ENCODE data around the gene TUT7. TPM values are rescaled to one million over a fixed set of nuclear protein-coding genes. Genes with fewer than 3 reads are reported as not detected.

The TUT7 gene
- total RNA-seq, 4 donors from 2014 or later, result 21.5 to 50.6 (median 29.6) TPM

DNA sequence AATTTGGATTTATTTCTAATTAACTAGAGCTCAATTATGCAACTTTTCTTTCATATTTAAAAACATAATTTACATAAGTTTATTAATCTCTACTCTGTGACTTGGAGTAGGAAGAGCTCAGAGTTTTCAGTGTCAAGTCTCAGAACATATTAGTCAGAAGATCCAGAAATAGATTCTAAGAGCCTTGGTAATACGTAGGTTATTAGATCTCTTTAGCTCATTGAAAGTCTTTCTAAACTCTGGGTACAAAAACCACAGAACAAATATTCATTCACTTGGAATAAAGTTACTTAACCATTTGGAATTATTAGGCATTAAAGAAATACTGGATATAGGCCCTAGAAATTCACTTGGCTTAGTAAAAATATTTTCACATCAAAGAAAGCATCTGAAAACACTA lies 45.5 kb downstream of the TUT7 start:
- Histone ChIP-seq H3K27me3 (no peaks in the 10 kb centered on the region), H3K36me3 (peaks cover 3 to 94% of the 10 kb centered on the region in 2 donors), H3K27ac (no peak overlapping the region), H3K9me3 (no peaks in the 10 kb centered on the region), H3K4me1 (no peaks in the 10 kb centered on the region), H3K4me3 (no peak overlapping the region)
- TF ChIP-seq POLR2AphosphoS5 (IDR thresholded peaks at IDR 0.05) (no peak), POLR2A (IDR thresholded peaks at IDR 0.05) (no peak)
- 54 to 71% methylated on average over 1 of the region's 1 CpG for WGBS, 2 donors (ENCODE audit: low coverage in 1 of 2)
- ATAC-seq, result no peak

DNA sequence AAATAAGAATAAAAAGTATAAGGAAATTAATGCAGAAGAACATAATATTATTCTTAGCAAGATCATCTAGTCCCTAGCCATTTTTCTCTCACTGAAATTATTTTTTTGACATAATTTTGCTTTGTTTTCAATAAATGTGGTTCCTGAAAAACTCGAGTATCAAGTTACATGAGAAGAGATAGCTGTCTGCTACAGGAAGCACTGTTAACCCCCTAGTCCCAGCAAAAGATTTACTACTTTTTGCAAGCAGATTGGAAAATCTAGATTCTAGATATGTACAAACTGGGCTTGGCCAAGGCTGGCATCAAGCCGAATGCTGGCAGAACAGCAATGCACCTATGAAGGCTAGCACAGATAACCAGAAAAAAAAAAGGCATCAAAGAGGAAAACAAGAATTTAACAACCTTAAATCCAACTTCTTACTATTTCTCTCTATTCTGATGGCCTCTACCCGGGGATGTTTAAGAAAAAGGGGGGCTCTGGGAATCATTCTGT lies 49.9 kb downstream of the TUT7 start:
- no peak for ATAC-seq
- no peaks in the 10 kb centered on the region for H3K9me3 ChIP-seq
- 20 to 45% methylated on average over 2 to 3 of the region's 3 CpGs for WGBS, 2 donors (ENCODE audit: low coverage in 1 of 2)
- no peak overlapping the region for H3K27ac ChIP-seq
- TF ChIP-seq CTCF (IDR thresholded peaks at IDR 0.05) (no peak), EP300 (IDR thresholded peaks at IDR 0.05) (no peak), POLR2AphosphoS5 (IDR thresholded peaks at IDR 0.05) (no peak), POLR2A (IDR thresholded peaks at IDR 0.05) (no peak)
- peaks cover 14 to 100% of the 10 kb centered on the region in 2 donors for H3K36me3 ChIP-seq
- no peaks in the 10 kb centered on the region for H3K4me1 ChIP-seq
- no peaks in the 10 kb centered on the region for H3K27me3 ChIP-seq
- H3K4me3 ChIP-seq, result no peak overlapping the region

DNA sequence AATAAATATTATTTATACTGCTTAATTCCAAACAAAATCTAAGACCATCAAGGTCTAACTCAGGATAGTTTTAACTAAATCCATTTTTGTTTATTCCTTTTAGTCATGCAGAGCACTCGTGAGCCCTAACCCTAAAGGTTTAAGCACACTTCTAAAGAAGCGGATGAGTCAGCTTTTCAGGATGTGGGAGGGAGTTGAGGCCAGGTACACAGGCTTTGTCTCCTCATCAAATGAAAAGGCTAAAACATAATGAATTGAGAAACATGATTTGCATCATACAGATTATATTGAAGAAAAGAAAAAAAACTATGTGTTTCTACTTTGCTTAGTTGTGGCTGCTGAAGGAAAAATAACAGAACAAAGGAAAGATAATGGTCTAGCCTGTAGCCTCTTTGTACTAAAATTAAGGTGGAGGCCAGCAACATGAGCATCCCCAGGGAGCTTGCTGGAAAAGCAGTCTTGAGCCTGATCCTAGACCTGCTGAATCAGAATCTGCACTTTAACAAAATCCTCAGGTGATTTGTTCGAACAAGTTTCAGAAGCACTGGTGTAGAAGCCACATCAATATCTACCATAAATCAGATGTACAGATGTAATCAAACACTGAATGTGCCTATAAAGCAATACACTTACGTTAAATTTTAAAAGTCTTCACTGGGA lies 50.8 kb downstream of the TUT7 start:
- no peak overlapping the region for H3K27ac ChIP-seq

DNA sequence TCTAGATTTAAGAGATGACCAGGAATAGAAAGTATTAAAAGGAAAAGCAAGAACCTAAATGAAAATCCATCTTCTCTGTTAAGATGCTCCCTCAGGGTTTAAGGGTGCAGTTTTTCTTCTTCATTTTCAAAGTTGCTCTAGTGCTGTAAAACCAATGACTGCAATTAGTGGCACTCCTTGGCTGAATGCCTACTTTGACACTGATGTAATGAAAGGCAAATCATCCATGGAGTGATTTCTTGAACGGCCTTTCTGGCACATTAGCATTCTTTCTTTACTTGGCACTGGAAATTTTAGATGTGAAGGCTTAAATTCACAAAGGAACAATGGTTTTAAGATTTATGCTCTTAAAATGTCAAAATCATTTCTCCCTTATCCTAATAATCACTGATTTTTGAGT lies 52.5 kb downstream of the TUT7 start:
- H3K4me3 ChIP-seq, result no peak overlapping the region
- WGBS, 2 donors (ENCODE audit: low coverage in 1 of 2), result 67 to 100% methylated on average over 1 of the region's 1 CpG
- H3K36me3 ChIP-seq, result peaks cover 14 to 100% of the 10 kb centered on the region in 2 donors
- no peaks in the 10 kb centered on the region for H3K27me3 ChIP-seq
- no peaks in the 10 kb centered on the region for H3K4me1 ChIP-seq
- TF ChIP-seq POLR2AphosphoS5 (IDR thresholded peaks at IDR 0.05) (no peak), POLR2A (IDR thresholded peaks at IDR 0.05) (no peak), EP300 (IDR thresholded peaks at IDR 0.05) (no peak), CTCF (IDR thresholded peaks at IDR 0.05) (no peak)
- ATAC-seq, result no peak
- no peak overlapping the region for H3K27ac ChIP-seq
- H3K9me3 ChIP-seq, result no peaks in the 10 kb centered on the region

More for the DNA sequence above, 50.8 kb downstream of the TUT7 start:
- no peaks in the 10 kb centered on the region for H3K27me3 ChIP-seq
- no peak for ATAC-seq
- H3K9me3 ChIP-seq, result no peaks in the 10 kb centered on the region
- H3K4me3 ChIP-seq, result no peak overlapping the region
- WGBS, 2 donors (ENCODE audit: low coverage in 1 of 2), result 69 to 74% methylated on average over 3 to 4 of the region's 4 CpGs
- H3K36me3 ChIP-seq, result peaks cover 14 to 100% of the 10 kb centered on the region in 2 donors
- no peak for TF ChIP-seq EP300 (IDR thresholded peaks at IDR 0.05)
- no peak for TF ChIP-seq POLR2A (IDR thresholded peaks at IDR 0.05)
- no peak for TF ChIP-seq CTCF (IDR thresholded peaks at IDR 0.05)
- no peak for TF ChIP-seq POLR2AphosphoS5 (IDR thresholded peaks at IDR 0.05)
- H3K4me1 ChIP-seq, result no peaks in the 10 kb centered on the region

DNA sequence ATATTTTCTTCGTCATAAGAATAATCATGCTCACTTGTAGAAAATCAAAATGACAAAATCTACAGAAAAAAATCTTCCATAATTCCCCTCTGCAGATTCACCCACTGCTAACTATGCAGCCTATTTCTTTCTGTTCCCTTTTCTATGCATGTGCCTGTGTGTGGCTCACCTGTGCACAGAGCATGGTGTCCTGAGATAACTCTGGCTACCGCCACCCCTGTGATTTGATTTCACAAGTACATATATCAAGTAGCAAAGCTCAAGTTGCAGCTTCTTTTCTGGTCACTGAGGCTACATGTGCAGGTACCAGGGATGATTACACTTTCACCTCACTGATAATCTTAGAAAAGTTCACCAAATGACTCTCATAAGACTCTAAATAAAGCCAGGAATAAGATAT lies 53.5 kb downstream of the TUT7 start:
- Histone ChIP-seq H3K4me1 (no peaks in the 10 kb centered on the region), H3K27me3 (no peaks in the 10 kb centered on the region), H3K9me3 (no peaks in the 10 kb centered on the region), H3K4me3 (no peak overlapping the region), H3K27ac (no peak overlapping the region), H3K36me3 (peaks cover 11 to 100% of the 10 kb centered on the region in 2 donors)
- WGBS, 2 donors (ENCODE audit: low coverage in 1 of 2), result 96 to 100% methylated on average over 1 to 2 of the region's 2 CpGs
- TF ChIP-seq CTCF (IDR thresholded peaks at IDR 0.05), result no peak
- TF ChIP-seq POLR2A (IDR thresholded peaks at IDR 0.05), result no peak
- TF ChIP-seq POLR2AphosphoS5 (IDR thresholded peaks at IDR 0.05), result no peak
- TF ChIP-seq EP300 (IDR thresholded peaks at IDR 0.05), result no peak
- no peak for ATAC-seq
